IMR-90 (cell line): ENCODE measurements around the gene COX19.

Source experiments
- CEBPB ChIP-seq: IDR thresholded peaks from 2 replicates; pipeline ENCODE4 v1.6.1; 2012; ENCODE audit warnings: low read depth, low read length, improper control_type of control experiment
- CTCF ChIP-seq: conservative IDR thresholded peaks from 2 replicates; pipeline ENCODE4 v1.5.1; 2012; ENCODE audit warnings: mild to moderate bottlenecking, low read depth, low read length, improper control_type of control experiment
- MAFK ChIP-seq: IDR thresholded peaks from 2 replicates; pipeline ENCODE4 v1.6.1; 2012; ENCODE audit warnings: low read depth, low read length, improper control_type of control experiment
- MAZ ChIP-seq: IDR thresholded peaks from 2 replicates; pipeline ENCODE4 v1.6.1; 2012; ENCODE audit warnings: low read depth, mild to moderate bottlenecking, low read length, improper control_type of control experiment, moderate library complexity, borderline replicate concordance
- MXI1 ChIP-seq: IDR thresholded peaks from 2 replicates; pipeline ENCODE4 v1.6.1; 2012; ENCODE audit warnings: low read depth, mild to moderate bottlenecking, low read length, moderate library complexity, borderline replicate concordance
- POLR2A ChIP-seq: IDR thresholded peaks from 2 replicates; pipeline ENCODE4 v1.6.1; 2012; ENCODE audit warnings: mild to moderate bottlenecking, low read depth, low read length
- RCOR1 ChIP-seq: IDR thresholded peaks from 2 replicates; pipeline ENCODE4 v1.6.1; 2012; ENCODE audit warnings: mild to moderate bottlenecking, low read length, improper control_type of control experiment; ENCODE audit not compliant: insufficient replicate concordance
- RFX5 ChIP-seq: IDR thresholded peaks from 2 replicates; pipeline ENCODE4 v1.8.0; 2012; ENCODE audit warnings: low read depth, mild to moderate bottlenecking, low read length, moderate library complexity
- SMC3 ChIP-seq: fragments of 150-350 bp; IDR thresholded peaks from 2 replicates; pipeline ENCODE4 v1.6.1; 2016; ENCODE audit warnings: low read depth, mild to moderate bottlenecking, antibody characterized with exemption, low read length, moderate library complexity
- USF2 ChIP-seq: fragments of 150-350 bp; IDR thresholded peaks from 2 replicates; pipeline ENCODE4 v1.6.1; 2017; ENCODE audit warnings: mild to moderate bottlenecking, antibody characterized with exemption, low read length, low read depth
- TF ChIP-seq, protein P1 (sequence below): fragments of 150-350 bp; IDR thresholded peaks from 2 replicates; pipeline ENCODE4 v1.6.1; 2016; ENCODE audit warnings: low read depth, mild to moderate bottlenecking, low read length, moderate library complexity, borderline replicate concordance

DNA sequence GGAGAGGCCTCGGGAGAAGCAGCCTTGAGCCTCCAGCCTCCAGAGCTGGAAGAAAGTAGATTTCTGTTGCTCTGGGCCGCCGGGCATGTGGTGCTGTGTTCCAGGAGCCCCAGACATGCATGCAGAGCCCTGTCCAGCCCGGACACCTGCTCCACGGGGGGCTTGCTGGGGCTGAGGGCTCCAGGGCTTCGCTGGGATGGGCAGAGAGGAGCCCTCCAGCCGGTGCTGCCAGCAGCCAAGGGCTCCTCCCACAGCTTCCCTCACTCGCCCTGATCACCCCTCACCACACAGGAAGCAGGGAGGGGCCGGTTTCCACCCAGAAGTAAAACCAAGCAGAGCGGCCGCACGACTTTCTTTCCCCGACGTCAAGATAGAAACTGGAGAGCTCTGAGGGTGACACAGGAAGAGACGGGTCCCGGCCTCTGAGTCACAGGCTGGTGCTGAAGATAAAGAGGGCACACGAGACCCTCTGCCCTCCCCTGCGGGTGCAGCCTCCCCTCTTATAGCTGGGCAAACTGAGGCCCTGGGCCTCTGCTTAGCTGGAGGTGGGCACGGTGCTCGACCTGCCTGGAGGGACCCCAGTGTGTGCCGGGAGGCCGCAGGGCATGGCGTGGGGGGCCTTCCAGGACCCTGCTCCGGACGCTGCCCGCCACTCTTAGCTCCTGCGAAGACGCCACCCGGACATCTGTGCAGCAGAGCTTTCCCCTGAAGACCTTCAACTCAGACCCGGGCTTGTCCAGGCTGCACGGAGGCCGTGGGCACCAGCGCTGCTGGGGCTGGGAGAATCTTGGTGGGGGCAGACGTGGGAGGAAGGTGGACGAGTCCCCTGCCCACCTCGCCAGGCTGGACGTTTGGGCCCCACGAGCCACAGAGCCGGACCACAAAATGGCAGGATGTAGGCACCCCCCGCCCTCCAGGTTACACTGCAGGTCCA lies 52.0 kb downstream of the COX19 start:
- TF ChIP-seq CEBPB (no peak), POLR2A (no peak), CTCF (no peak), MAFK (no peak), MAZ (peak; percentile 30; the same call in 1 of the 2 replicates), RFX5 (no peak), MXI1 (no peak), USF2 (no peak), RCOR1 (no peak), SMC3 (no peak)
- TF ChIP-seq, protein P1, sequence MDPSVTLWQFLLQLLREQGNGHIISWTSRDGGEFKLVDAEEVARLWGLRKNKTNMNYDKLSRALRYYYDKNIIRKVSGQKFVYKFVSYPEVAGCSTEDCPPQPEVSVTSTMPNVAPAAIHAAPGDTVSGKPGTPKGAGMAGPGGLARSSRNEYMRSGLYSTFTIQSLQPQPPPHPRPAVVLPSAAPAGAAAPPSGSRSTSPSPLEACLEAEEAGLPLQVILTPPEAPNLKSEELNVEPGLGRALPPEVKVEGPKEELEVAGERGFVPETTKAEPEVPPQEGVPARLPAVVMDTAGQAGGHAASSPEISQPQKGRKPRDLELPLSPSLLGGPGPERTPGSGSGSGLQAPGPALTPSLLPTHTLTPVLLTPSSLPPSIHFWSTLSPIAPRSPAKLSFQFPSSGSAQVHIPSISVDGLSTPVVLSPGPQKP: no peak
